GM21723 (cell line): Measurements from ENCODE around the gene CASK.
"Not testable (repeated sequence)": the region's sequence is repeated elsewhere in the genome, so short reads cannot be mapped to it uniquely, and the experiment has no call there.

Source experiments
- ATAC-seq: cut with Tn5 transposase; IDR thresholded peaks from one replicate; pipeline ENCODE4 v1.9.1; 2021; ENCODE audit warnings: mild to moderate bottlenecking, moderate library complexity; ENCODE audit not compliant: unreplicated experiment

Gene CASK

DNA sequence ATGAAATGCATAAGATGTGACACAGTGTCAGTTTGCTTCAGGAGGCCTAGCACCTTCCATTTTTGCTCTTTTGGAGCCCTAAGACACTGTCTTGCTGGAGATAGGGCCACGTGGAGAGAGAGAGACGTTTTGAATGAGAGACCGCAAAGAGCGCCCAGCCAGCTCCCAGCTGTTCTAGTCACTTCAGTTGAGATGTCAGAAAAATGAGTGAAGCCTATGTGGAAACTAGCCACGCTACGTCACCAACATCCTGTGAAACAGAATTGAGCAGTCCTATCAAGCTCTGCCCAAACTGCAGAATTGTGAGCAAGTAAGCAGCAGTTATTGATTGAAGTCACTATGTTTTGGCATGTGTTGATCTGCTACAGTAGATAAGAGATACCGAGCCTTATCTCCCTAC lies 186.3 kb downstream of the CASK start:
- no peak for ATAC-seq

DNA sequence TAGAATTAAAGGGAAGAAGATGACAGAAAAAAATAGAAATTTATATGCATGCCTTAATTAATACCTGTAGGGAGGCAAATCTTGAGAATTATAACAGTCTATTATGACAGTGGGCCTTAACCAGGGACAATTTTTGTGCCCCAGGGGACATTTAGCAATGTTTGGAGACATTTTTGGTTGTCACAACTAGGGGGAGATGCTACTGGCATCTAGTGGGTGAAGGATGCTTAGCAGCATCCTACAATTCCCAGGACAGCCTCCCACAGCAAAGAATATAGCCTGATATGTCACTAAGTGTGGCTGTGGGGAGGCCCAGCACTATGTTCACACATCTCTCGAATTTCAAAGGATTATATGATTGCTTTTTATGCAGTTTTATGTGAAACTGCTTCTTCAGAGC lies 188.8 kb downstream of the CASK start:
- ATAC-seq = no peak

DNA sequence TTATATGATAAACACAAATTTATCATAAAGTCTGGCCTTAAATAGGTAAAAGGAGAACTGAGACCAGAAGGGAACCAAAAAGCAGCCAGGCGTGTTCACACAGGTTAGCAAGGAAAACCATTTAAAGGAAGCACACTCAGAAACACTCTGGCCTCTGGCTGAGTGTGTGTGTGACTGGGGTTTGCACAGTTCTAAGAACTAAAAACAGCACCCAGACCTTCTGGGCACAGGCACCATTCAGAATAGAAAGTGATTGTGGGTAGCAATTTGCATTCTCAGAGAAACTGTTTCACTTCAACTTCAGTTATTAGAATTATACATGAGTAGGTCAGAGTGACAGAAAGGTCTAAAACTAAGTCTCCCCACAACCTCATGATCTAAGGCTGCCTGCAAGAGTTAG lies 189.4 kb downstream of the CASK start:
- peak; percentile 98 for ATAC-seq

DNA sequence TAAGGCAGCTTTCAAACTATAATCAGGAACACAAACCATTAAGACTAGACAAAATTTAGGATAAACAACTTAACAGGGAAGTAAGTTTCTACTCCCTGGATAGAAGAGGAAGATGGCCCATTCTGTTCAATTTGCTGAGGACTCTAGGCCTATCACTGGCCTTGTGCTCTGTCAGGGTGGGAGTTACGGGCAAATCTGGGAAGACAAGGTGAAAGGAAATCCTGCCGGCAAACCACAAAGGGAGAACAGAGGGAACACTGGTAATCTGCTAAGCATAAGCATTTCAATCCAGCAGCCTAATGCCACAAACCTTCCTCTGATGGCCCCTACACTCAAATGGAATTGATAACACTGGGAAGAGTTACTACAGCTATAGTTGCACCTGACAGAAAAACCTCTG lies 191.1 kb downstream of the CASK start:
- no peak for ATAC-seq

DNA sequence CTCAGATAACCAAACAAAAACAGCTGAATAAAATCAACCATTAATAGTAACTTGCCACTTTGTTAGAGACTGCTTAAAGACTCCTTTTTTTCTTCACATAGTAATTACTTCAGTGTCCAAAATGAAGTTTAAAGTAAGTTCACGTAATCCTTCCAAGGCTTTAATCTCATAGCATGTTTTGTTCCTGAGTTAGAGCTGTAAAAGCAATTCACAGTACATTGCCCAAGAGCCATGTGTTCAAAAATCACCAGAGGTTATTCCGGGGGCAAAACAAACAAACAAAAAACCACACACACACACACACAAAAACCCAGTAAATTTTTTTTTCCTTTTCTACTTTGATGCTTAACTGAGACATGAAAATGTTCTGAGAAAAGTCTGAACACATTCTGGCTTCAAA lies 193.3 kb downstream of the CASK start:
- ATAC-seq = no peak

DNA sequence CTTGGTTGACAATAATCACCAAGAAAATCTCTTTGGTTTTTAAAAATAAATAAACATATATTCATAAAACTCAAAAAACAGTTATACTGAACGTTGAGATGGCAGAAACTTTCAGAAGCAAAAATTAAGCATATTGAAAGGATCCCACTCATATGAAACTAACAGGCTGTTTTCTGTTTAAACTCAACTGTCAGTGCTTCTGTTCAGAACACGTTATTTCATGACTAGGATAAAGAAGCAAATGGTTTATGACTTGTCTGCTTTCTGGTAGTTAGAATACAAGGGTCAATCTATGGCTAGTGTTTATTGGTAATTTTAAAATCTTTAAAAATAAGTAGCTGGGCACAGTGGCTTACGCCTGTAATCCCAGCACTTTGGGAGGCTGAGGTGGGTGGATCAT lies 195.2 kb downstream of the CASK start:
- ATAC-seq = no peak

DNA sequence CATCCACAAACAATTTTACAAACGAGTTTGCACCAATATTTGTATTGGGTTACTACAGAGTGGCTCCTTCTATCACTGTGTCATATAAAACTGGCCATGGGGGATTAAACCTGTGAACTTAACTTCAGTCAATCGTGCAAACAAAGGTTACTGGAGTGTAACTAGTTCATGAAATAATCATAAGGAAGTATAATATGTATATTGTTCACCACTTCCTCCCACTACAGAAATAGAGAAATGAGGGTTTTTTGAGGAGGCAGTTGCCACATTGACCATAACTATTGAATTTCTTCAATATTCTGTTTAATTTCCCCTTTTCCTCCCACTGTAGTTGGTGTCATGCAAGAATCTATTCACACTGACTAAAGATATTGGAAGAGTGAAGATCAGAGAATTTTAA lies 199.5 kb downstream of the CASK start, which contains the start of gene GPR82:
TSS of gene GPR82 (plus strand) at position 356 of the 400 bp plus-strand sequence. CDS start 2,846 bp downstream, outside the sequence.
- ATAC-seq = no peak

DNA sequence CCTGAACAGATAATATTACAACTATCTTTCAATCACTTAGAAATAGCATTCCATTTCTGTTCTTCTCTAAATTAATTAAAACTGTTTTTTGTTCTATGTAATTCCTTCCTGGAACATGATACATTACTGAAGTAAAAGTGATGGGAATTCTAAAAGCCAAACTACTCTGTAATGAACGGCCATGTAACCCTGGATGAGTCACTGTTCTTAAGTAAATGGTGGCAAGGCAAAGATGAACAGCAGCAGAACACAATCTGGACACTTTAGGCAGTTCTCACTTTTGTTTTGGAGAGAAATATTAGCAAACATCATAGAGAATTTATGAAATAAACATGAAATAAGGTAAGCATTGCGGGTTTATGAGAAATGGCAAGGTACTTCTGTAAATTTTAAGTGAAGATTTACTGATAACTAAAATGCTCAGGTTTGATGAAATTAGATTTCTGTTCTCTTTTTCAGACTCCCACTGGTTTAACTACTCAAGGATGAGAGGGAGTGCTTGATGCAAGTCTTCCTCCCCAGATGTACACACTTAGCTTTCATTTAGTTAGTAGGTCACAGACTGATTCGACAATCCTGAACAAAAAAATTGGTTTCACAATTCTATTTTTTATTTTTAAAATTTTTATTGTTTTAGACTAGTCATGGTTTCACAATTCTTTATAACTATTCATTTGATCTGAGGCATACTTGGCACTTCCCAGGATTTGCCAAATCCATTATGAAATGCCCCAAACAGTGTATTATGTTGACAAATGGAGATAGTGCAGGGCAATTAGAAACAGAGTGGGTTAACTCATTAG lies 200.3 kb downstream of the CASK start:
- ATAC-seq = no peak

DNA sequence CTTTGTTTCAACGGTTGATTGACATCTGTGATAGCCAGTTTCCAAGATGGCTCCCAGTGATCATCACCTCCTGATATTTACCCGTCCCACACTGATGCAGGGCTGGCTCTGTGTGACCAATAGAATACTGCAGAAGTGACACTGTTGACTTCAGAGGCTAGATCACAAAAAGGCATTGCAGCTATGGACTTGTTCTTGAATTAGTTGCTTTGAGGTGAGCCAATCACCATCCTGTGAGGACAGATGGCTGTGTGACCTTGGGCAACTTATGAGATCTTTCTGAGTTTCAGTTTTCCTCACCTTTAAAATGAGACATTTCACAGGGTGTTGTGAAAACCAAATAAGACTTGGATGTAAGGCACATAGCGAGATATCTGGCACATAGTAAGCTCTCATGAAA lies 201.1 kb downstream of the CASK start:
- ATAC-seq = no peak

DNA sequence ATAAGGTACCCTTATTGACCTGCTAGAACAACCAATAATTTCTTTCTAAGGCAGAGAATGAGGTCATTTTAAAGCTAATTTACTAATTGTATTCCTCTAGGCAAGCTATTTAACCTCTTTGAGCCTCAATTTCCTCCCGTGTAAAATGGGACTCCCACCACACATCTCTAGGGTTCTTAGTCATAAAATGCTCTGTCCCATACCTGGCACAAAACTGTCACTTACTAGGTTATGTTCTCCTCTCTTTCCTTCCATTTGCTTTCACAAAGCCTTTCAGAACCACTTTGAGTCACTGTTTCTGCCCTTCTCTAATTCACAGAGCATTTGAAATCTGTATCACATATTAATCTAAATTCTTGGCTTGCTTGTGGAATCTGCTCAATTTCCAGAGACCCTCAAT lies 201.8 kb downstream of the CASK start:
- no peak for ATAC-seq

DNA sequence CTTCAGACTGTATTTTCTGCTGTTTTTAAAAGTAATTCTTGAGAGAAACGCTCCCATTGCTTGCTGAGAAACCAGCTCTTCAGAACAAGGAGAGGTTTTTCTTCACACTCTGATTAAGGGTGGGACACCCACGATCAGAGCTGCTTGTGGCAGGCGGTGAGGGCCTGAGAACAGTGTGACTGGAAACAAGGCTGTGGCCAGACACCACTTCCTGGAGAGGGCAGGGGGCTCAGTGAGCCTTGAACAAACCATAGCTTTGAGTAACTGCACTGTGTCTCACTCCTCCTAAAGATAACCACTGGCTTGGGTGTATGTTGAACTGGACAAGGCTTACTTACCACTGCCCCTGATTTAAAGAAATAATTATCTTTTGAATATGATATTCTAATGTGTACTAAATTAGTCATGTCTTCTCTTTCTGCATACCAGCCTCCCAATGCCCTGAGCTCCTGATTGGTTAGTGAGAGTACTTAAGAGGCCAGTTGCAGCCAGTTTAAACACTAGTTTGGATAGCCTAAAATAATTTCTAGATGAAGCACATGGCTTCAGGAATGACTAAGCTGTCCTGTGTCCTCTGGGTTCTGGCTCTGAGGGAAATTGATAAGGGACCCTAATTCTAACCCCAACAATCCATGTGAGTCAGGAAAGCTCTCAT lies 203.1 kb downstream of the CASK start:
- peak; percentile 91 for ATAC-seq

DNA sequence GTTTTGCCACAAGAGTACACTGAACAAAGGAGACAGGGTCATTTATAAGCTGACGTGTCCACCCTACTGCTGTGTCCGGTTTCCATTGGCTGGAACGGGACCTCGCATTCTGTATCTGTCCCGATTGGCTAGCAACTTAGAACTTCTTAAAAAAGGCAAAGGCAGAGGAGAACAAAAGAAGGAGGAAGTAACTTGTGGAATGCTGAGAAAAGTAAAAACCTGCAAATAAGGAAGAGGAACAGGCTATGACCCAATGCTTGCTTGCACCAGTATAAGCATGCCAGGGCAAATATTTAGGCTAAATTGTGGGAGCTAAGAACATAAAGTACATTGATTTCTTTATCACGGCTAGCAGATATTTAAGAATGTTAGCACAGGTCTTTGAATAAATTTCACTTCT lies 203.7 kb downstream of the CASK start:
- ATAC-seq = not testable (repeated sequence)

DNA sequence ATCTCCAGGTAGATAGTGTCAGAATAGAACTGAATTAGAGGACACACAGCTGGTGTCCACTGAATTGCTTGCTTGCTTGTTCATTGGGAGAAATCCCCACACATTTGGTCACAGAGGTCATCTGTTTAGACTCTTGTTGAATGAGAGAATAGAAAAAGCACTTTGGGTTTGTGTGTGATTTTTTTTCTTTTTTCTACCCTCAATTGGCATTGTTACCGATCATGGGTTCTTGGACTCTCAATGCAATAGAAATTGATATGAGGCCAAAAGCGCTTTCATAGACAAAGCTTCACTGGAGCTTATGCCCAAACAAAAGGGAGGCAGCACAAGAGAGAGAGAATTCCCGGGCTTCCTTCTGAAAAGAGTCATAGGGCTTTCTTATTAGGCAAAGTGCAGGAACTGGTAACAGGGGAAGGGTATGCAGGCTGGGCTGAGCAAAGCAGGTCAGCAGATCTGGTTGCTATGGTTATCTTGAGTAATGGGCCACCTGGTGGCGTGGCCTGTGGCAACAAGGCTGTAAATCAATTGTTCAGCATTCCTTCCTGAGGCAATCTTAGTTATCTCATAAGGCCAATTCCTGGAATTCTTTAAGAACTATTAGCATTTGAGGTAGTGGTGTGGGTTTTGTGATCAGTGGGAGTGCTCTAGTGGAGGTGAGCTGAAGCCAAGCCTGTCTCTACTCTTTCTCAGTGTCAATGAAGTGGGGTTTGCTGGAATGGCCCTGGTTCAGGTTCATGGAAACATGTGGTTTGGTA lies 204.7 kb downstream of the CASK start:
- ATAC-seq = no peak

DNA sequence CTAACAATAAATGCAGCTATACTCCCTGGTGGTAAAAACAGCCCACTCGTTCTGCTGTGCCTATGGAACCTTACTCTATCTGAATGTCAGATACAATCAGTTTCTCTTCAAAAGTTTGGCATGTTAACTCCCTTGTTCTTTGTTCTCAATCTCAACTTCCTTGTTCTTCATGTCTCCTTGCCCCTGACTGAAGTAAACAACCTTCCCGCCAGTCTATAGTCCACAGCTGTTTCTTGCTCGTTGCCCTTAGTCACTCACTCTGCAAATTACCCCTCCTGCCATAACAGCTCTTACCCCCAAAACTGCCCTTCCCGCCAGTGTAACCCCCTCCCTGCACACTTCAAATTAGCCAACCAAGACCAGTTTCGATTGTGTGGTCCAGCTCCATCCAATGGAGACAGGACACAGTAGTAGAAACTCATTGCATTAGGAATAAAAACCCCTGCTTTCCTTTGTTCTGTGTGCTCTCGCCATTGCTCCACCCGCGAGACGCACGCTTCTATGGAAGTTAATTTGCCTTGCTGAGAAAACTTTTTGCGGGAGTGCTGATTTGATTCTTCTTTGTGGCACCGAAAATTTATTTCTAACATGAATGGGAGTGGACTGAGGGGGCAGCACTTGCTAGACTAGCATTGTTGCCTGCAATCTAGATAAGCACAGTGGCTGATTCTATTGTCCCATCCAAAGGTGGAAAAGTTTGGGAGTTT lies 206.4 kb downstream of the CASK start:
- no peak for ATAC-seq

DNA sequence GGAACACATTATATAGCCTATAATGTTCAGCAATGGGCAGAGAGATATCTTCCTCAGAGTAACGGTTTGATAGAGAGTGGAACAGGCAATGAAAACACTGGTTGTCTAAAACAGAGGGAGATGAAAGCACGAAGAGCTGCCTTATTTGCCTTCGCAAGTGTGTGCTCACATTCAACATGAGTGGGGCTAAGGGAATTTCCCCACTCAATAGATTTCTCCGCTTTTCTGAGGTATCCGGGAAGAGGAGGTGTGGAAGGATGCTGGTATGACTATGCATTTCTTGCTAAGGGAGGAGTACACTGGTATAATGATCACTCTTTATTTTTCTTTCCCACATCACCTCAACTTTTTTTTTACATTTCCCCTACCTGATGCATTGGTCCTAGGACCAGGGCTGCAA lies 207.1 kb downstream of the CASK start:
- ATAC-seq = no peak

DNA sequence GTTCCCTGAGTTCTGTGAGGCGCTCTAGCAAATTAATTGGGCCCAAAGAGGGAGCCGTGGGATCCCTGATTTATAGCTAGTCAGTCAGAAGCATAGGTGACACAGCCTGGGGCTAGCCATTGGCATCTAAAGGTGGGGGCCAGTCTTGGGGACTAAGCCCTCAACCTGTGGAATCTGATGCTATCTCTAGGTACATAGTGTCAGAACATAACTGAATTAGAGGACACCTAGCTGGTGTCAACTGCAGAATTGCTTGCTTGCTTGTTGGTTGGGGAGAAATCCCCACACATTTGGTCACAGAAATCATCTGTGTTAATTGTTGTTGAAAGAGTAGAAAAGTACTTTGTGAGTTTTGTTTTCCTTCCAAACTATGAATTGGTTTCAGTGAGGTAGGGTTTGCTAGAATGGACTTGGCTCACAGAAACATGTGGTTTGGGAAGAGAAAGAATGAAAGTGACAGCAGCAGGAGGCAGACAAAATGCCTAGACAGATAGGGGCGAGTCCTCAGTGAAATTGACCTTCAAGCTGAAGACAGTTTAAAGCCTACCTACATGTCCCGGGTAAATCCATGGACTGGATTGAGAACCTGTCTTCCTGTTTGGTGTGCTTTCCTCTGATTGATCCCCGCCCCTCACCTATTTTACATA lies 212.2 kb downstream of the CASK start:
- no peak for ATAC-seq

DNA sequence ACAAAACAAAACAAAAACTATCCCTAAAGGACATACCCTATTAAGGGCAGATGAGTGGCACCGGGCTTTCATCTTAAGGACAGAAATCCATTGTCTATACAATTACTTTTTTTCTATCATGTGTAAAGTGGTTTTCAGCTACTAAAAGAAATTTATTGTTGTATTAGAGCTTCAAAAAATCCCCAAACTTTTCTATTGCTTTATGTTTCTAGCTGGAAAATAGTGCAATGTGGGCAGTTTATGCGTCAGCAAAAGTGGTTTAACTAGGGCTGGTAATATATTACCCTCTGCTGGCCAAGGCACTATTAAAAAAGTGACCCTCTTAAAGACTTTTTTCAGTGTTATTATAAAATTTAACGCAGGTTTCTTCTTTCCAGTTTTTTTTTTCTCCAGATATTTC lies 214.9 kb downstream of the CASK start:
- ATAC-seq = no peak

DNA sequence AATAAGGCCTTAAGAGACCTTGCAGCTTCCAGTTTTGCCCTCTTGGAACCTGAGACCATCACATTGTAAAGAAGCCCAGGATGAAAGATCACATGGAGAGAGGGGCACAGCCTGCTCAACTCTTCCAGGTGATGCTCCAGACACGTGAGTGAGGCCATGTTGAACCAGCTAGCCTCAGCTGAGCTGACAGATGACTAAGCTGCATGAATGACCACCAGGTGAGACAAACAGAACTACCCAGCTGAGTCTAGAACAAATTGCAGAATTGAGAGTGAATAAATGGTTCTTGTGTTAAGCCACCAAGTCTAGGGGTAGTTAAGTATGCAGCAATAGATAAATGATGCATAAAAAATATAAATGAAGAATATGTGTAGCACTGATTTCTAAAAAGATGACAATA lies 216.1 kb downstream of the CASK start:
- ATAC-seq = no peak

DNA sequence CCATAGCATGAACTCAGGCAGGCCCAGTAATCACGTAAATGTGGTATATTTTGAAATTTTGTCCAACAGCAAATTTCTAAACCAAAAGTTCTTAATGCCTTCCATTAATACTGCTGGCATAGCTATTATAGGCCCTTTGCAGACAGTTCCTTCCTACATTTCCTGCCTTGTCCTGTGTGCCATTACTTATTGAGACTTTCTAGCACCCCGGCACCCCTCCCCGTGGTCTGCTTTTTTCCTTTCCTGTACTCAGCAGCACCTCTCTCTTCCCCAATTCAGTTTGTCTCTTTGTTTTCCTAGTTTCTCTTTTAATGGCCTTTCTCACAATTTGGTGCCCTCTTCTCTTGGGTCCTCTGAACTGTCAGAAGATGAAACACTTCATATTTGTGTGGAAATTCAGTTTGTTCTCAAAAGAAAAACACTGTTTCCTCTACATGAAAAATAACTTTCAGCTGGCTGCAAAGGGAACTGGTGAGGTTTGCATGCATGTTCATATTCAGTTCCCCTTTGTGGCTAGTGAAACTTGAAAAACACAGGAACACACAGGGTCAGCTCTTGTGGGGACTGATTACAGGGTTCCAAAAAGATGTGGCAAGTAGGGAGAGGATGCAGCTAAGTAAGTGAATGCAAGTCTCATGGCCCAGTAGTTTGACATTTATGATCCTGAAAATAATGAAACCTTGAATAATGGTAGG lies 217.5 kb downstream of the CASK start:
- ATAC-seq = peak; percentile 91

DNA sequence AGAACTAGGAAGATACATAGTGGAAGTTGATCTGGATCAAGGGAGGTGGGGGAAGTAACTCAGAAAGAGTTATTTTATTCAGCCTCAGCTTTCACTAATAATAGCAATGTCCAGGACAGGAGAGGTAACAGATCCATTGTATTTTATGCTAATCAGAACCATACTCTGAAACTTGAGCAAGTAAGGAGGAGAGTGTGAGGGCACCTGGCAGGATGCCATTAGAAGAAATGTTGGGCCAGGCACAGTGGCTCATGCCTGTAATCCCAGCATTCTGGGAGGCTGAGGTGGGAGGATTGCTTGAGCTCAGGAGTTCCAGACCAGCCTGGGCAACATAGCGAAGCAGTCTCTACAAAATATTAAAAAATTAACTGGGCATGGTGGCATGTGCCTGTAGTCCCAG lies 218.3 kb downstream of the CASK start:
- no peak for ATAC-seq
